ENCODE results near the gene CELSR1.

CELSR1 gene

DNA sequence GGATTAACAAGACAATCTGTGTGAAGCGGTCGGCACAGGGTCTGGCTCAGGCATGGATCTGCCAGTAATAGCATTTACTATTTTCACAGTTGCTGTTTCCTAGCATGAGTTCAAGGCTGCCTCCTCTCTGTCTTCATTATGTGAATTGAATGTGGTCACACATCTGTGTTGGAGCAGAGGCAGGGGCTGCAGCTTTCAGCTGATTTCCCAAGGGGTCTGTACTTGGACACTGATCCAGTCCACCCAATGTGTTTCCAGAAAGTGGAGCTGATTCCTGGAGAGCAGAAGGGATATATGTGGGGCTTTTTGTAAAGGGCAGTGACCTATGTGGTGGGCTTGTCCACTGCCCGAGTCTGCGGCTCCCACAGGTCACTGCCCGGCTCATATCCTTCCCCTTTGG, 3.5 kb upstream of the CELSR1 start:
- H3K27me3 ChIP-seq (ENCODE audit: control insufficient read depth, low read length): peaks cover 30% of the 10 kb centered on the region
- H3K9me2 ChIP-seq (replicated peaks; ENCODE audit: control insufficient read depth, low read length): no peaks in the 10 kb centered on the region
- H4K20me1 ChIP-seq (ENCODE audit: control insufficient read depth, insufficient read depth, low read depth, low read length): no peaks in the 10 kb centered on the region
- no peaks in the 10 kb centered on the region for H3F3A ChIP-seq (ENCODE audit: control insufficient read depth, insufficient read depth)
- TF ChIP-seq CTCF (IDR thresholded peaks at IDR 0.05; ENCODE audit: low read depth, low read length, poor library complexity, severe bottlenecking) (no peak), EZH2phosphoT487 (IDR thresholded peaks at IDR 0.05; ENCODE audit: borderline replicate concordance, low read length) (no peak)
- H3K36me3 ChIP-seq (ENCODE audit: control insufficient read depth, low read length): no peaks in the 10 kb centered on the region
- H3K4me3 ChIP-seq (ENCODE audit: low read length): no peak overlapping the region
- no peaks in the 10 kb centered on the region for H3K79me2 ChIP-seq (ENCODE audit: control insufficient read depth, low read length)
- no peak overlapping the region for H3K27ac ChIP-seq (ENCODE audit: low read depth, low read length)
- no peak overlapping the region for H3K4me2 ChIP-seq (ENCODE audit: low read length)
- H3K4me1 ChIP-seq (ENCODE audit: control insufficient read depth, low read length): no peaks in the 10 kb centered on the region
- H3K9me3 ChIP-seq (ENCODE audit: control insufficient read depth, insufficient read depth, low read length): no peaks in the 10 kb centered on the region

DNA sequence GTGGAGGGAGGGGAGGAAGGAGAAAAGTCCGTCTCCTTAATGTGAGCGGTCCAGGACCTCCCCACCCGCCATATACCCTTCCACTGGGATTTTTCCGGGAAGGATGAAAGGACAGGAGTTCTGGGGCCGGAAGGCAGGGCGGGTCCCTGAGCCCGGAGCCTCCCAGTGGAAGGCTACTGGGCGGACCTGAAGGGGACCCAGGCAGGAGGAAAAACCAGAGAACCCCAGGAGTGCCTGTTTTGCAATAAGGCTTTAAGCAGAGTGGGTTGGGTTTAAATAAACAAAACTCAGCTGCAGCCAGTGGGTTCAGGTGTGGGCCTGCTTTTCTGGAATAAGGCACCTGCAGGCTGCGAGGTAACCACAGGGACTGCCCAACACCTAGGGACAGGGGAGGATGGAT, 1.7 kb upstream of the CELSR1 start:
- H3K4me3 ChIP-seq (ENCODE audit: low read length): no peak overlapping the region
- no peaks in the 10 kb centered on the region for H3F3A ChIP-seq (ENCODE audit: control insufficient read depth, insufficient read depth)
- TF ChIP-seq CTCF (IDR thresholded peaks at IDR 0.05; ENCODE audit: low read depth, low read length, poor library complexity, severe bottlenecking) (no peak), EZH2phosphoT487 (IDR thresholded peaks at IDR 0.05; ENCODE audit: borderline replicate concordance, low read length) (no peak)
- H3K4me1 ChIP-seq (ENCODE audit: control insufficient read depth, low read length): no peaks in the 10 kb centered on the region
- no peaks in the 10 kb centered on the region for H3K79me2 ChIP-seq (ENCODE audit: control insufficient read depth, low read length)
- no peaks in the 10 kb centered on the region for H3K36me3 ChIP-seq (ENCODE audit: control insufficient read depth, low read length)
- no peaks in the 10 kb centered on the region for H4K20me1 ChIP-seq (ENCODE audit: control insufficient read depth, insufficient read depth, low read depth, low read length)
- H3K27ac ChIP-seq (ENCODE audit: low read depth, low read length): no peak overlapping the region
- H3K9me2 ChIP-seq (replicated peaks; ENCODE audit: control insufficient read depth, low read length): no peaks in the 10 kb centered on the region
- peaks cover 30% of the 10 kb centered on the region for H3K27me3 ChIP-seq (ENCODE audit: control insufficient read depth, low read length)
- no peak overlapping the region for H3K4me2 ChIP-seq (ENCODE audit: low read length)
- H3K9me3 ChIP-seq (ENCODE audit: control insufficient read depth, insufficient read depth, low read length): no peaks in the 10 kb centered on the region

DNA sequence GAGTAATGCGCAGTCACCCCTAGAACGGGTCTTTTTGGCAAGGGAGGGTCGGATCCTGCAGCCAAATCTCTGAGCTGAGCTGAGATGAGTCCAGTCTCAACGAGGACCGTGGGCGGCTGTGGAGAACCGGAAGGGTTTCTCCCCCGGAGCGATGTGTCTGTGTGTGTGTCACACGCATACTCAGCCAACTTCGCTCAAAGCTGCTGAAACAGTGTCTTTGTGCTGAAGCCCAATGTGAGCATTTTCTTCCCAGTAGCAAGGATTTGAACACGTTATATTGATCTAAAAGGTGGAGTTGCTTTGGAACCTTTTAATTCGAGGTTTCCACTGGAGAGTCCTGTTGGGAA, 1.4 kb upstream of the CELSR1 start:
- Histone ChIP-seq H3K27ac (ENCODE audit: low read depth, low read length) (no peak overlapping the region), H3K27me3 (ENCODE audit: control insufficient read depth, low read length) (peaks cover 30% of the 10 kb centered on the region), H3K4me1 (ENCODE audit: control insufficient read depth, low read length) (no peaks in the 10 kb centered on the region), H3K9me3 (ENCODE audit: control insufficient read depth, insufficient read depth, low read length) (no peaks in the 10 kb centered on the region), H3K9me2 (replicated peaks; ENCODE audit: control insufficient read depth, low read length) (no peaks in the 10 kb centered on the region), H3K36me3 (ENCODE audit: control insufficient read depth, low read length) (no peaks in the 10 kb centered on the region), H3F3A (ENCODE audit: control insufficient read depth, insufficient read depth) (no peaks in the 10 kb centered on the region), H3K4me3 (ENCODE audit: low read length) (no peak overlapping the region), H3K79me2 (ENCODE audit: control insufficient read depth, low read length) (no peaks in the 10 kb centered on the region), H3K4me2 (ENCODE audit: low read length) (no peak overlapping the region), H4K20me1 (ENCODE audit: control insufficient read depth, insufficient read depth, low read depth, low read length) (no peaks in the 10 kb centered on the region)
- no peak for TF ChIP-seq CTCF (IDR thresholded peaks at IDR 0.05; ENCODE audit: low read depth, low read length, poor library complexity, severe bottlenecking)
- no peak for TF ChIP-seq EZH2phosphoT487 (IDR thresholded peaks at IDR 0.05; ENCODE audit: borderline replicate concordance, low read length)

All from DOHH2 (cell line).